ENCODE measurements around the gene WHRN.

DNA sequence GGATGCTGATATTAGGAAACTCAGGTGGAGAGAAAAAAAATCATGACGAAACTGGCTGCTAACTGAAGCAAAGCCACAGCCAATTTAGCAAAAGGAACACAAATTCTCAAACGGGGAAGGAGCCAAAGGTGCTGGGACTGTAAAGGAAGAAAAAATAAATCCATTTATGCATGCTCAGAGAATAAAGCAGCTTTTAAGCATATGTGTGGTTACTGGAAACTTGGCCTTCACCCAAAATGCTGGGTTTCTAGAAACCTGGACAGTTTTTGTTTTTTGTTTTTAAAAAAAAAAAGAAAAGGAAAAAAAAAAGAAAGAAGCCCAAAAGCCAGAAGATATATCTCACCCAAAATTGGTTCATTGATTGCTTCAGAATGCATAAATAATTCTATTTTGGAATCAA lies 8.0 kb downstream of the WHRN start:
- TF ChIP-seq, protein P1, sequence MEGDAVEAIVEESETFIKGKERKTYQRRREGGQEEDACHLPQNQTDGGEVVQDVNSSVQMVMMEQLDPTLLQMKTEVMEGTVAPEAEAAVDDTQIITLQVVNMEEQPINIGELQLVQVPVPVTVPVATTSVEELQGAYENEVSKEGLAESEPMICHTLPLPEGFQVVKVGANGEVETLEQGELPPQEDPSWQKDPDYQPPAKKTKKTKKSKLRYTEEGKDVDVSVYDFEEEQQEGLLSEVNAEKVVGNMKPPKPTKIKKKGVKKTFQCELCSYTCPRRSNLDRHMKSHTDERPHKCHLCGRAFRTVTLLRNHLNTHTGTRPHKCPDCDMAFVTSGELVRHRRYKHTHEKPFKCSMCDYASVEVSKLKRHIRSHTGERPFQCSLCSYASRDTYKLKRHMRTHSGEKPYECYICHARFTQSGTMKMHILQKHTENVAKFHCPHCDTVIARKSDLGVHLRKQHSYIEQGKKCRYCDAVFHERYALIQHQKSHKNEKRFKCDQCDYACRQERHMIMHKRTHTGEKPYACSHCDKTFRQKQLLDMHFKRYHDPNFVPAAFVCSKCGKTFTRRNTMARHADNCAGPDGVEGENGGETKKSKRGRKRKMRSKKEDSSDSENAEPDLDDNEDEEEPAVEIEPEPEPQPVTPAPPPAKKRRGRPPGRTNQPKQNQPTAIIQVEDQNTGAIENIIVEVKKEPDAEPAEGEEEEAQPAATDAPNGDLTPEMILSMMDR (IDR thresholded peaks at IDR 0.05): no peak
- no peak for TF ChIP-seq EZH2 (IDR thresholded peaks at IDR 0.05)
- no peak for TF ChIP-seq EZH2phosphoT487 (IDR thresholded peaks at IDR 0.05)
